Measurements from ENCODE around the gene CNTLN. TPM values are rescaled to one million over a fixed set of nuclear protein-coding genes. Genes with fewer than 3 reads are reported as not detected.

Gene CNTLN
- total RNA-seq, 1 experiment from 2014 or later = 5.1 TPM

DNA sequence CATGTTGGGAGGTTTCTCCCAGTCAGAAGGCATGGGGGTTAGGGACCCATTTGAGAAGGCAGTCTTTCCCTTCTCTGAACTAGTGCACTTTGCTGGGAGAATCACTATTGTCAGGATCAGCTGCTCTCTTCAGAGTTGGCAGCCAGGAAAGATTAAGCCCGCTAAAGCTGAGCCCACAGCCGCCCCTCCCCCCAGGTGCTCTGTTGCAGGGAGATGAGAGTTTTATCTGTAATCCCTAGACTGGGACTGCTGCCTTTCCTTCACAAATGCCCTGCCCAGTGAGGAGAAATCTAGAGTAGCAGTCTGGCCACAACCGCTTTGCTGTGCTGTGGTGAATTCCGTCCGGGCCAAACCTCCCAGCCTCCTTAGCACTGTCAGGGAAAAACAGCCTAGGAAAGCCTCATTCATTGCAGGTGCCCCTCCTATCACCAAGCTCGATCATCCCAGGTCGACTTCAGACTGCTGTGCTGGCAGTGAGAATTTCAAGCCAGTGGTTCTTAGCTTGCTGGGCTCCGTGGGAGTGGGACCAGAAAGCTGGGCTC lies 69.8 kb downstream of the CNTLN start:
- ATAC-seq = no peak
- no peaks in the 10 kb centered on the region; a peak in 1 of 4 replicates for H3K9me3 ChIP-seq (ENCODE audit: control insufficient read depth in 1 of 2, insufficient read depth in 1 of 2, low read depth in 1 of 2, low read length in 2 of 2)
- H3K9me2 ChIP-seq (ENCODE audit: insufficient read depth) = no peaks in the 10 kb centered on the region
- H3K36me3 ChIP-seq (ENCODE audit: control insufficient read depth in 1 of 2, insufficient read depth in 2 of 2, low read length in 2 of 2) = no peaks in the 10 kb centered on the region
- RAD21 ChIA-PET (ENCODE audit: low non-redundant PET in 1 of 2, low total read pairs in 2 of 2, uncharacterized antibody in 2 of 2, unreplicated experiment in 2 of 2) = no interaction called here
- CTCF ChIA-PET = no interaction called here
- intact Hi-C loops (cut with micrococcal nuclease) = no loop called here
- no TSS peak for BruUV-seq (replicated peaks)
- H3K27me3 ChIP-seq (ENCODE audit: insufficient read depth, low read length) = no peaks in the 10 kb centered on the region
- DNase-seq (ENCODE audit: low read depth, low spot score) = no peak
- no peaks in the 10 kb centered on the region for H3K4me1 ChIP-seq (ENCODE audit: control insufficient read depth in 1 of 2, insufficient read depth in 2 of 2, low read length in 2 of 2)
- H2AFZ ChIP-seq (ENCODE audit: low read depth, low read length, poor library complexity, severe bottlenecking) = no peak overlapping the region
- H3K9ac ChIP-seq (ENCODE audit: low read length) = no peak overlapping the region
- no peaks in the 10 kb centered on the region for H4K20me1 ChIP-seq (ENCODE audit: insufficient read depth)
- POLR2A ChIA-PET = no interaction called here
- no peak overlapping the region for H3K27ac ChIP-seq (ENCODE audit: low read depth, low read length)
- no peaks in the 10 kb centered on the region for H3K79me2 ChIP-seq (ENCODE audit: insufficient read depth, low read length)
- no peak overlapping the region for H3K4me3 ChIP-seq (replicated peaks in 1 of 2; ENCODE audit: low read depth in 1 of 2, low read length in 2 of 2)
- H3K4me2 ChIP-seq (ENCODE audit: low read length) = no peak overlapping the region
- TF ChIP-seq ZBTB33 (IDR thresholded peaks at IDR 0.05; ENCODE audit: extremely low read depth, insufficient replicate concordance, low read length) = no peak
- TF ChIP-seq CEBPB (IDR thresholded peaks at IDR 0.05; ENCODE audit: low read depth) = no peak

GRCh38 chr9:17216011-17216410 lies 81.2 kb downstream of the CNTLN start:
- no TSS peak for BruUV-seq (replicated peaks)
- H3K4me2 ChIP-seq (ENCODE audit: low read length) = no peak overlapping the region
- RAD21 ChIA-PET (ENCODE audit: low non-redundant PET in 1 of 2, low total read pairs in 2 of 2, uncharacterized antibody in 2 of 2, unreplicated experiment in 2 of 2) = no interaction called here
- ATAC-seq (no peak), DNase-seq (ENCODE audit: low read depth, low spot score) (no peak)
- intact Hi-C loops (cut with micrococcal nuclease) = loop anchor here (5.0 kb wide), 1 partner anchor 246 kb away; no protein-coding TSS in a partner anchor
- no peaks in the 10 kb centered on the region for H3K27me3 ChIP-seq (ENCODE audit: insufficient read depth, low read length)
- H4K20me1 ChIP-seq (ENCODE audit: insufficient read depth) = no peaks in the 10 kb centered on the region
- CTCF ChIA-PET = no interaction called here
- H3K9me2 ChIP-seq (ENCODE audit: insufficient read depth) = no peaks in the 10 kb centered on the region
- H2AFZ ChIP-seq (ENCODE audit: low read depth, low read length, poor library complexity, severe bottlenecking) = no peak overlapping the region
- no peak overlapping the region for H3K4me3 ChIP-seq (replicated peaks in 1 of 2; ENCODE audit: low read depth in 1 of 2, low read length in 2 of 2)
- no peak overlapping the region for H3K27ac ChIP-seq (ENCODE audit: low read depth, low read length)
- no peaks in the 10 kb centered on the region for H3K4me1 ChIP-seq (ENCODE audit: control insufficient read depth in 1 of 2, insufficient read depth in 2 of 2, low read length in 2 of 2)
- H3K9me3 ChIP-seq (ENCODE audit: control insufficient read depth in 1 of 2, insufficient read depth in 1 of 2, low read depth in 1 of 2, low read length in 2 of 2) = 0 out of 4 replicates have a peak, but pooled peaks cover 0 to 3% of the 10 kb centered on the region in 2 experiments
- H3K9ac ChIP-seq (ENCODE audit: low read length) = no peak overlapping the region
- H3K79me2 ChIP-seq (ENCODE audit: insufficient read depth, low read length) = no peaks in the 10 kb centered on the region
- H3K36me3 ChIP-seq (ENCODE audit: control insufficient read depth in 1 of 2, insufficient read depth in 2 of 2, low read length in 2 of 2) = no peaks in the 10 kb centered on the region
- POLR2A ChIA-PET = no interaction called here
- TF ChIP-seq RAD21 (IDR thresholded peaks at IDR 0.05; ENCODE audit: low read depth) (no peak), TCF7L2 (IDR thresholded peaks at IDR 0.05; ENCODE audit: borderline replicate concordance, extremely low read depth, insufficient read depth, insufficient read length) (no peak), FOSL1 (IDR thresholded peaks at IDR 0.05; ENCODE audit: low read depth) (no peak), SRF (IDR thresholded peaks at IDR 0.05; ENCODE audit: low read depth) (no peak), ZFX (IDR thresholded peaks at IDR 0.05) (no peak), REST (IDR thresholded peaks at IDR 0.05; ENCODE audit: low read depth) (no peak), EZH2 (IDR thresholded peaks at IDR 0.05) (no peak), ELF1 (IDR thresholded peaks at IDR 0.05; ENCODE audit: borderline replicate concordance, low read depth) (no peak), ZNF274 (IDR thresholded peaks at IDR 0.05; ENCODE audit: low read depth, low read length) (no peak), EGR1 (IDR thresholded peaks at IDR 0.05; ENCODE audit: low read depth) (no peak), SIN3A (IDR thresholded peaks at IDR 0.05; ENCODE audit: low read depth) (no peak), MAX (IDR thresholded peaks at IDR 0.05) (no peak)
- TF ChIP-seq, protein P1, sequence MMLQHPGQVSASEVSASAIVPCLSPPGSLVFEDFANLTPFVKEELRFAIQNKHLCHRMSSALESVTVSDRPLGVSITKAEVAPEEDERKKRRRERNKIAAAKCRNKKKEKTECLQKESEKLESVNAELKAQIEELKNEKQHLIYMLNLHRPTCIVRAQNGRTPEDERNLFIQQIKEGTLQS (IDR thresholded peaks at IDR 0.05) = no peak

All from HCT116 (cell line).